HEK293 (cell line): ENCODE measurements around the gene COIL.
A peak's percentile ranks its signal among the peaks of the same experiment; 100 is the strongest.

Experiments
- GLI2 ChIP-seq: fragments of 450-650 bp; formaldehyde crosslinking; IDR thresholded peaks from 2 replicates; pipeline ENCODE4; 2017; ENCODE audit warnings: missing biosample characterization, missing genetic modification characterization, low read depth, borderline replicate concordance
- SP2 ChIP-seq: fragments of 450-650 bp; formaldehyde crosslinking; IDR thresholded peaks from 2 replicates; pipeline ENCODE4 v1.5.1; 2016; ENCODE audit warnings: missing biosample characterization, missing genetic modification characterization
- SP3 ChIP-seq: fragments of 450-650 bp; formaldehyde crosslinking; IDR thresholded peaks from 2 replicates; pipeline ENCODE4 v1.5.1; 2016; ENCODE audit warnings: missing biosample characterization, missing genetic modification characterization
- SP7 ChIP-seq: fragments of 450-650 bp; formaldehyde crosslinking; IDR thresholded peaks from 2 replicates; pipeline ENCODE4 v1.5.1; 2016; ENCODE audit warnings: missing biosample characterization, missing genetic modification characterization
- ZFP37 ChIP-seq: fragments of 450-650 bp; formaldehyde crosslinking; IDR thresholded peaks from 2 replicates; pipeline ENCODE4 v1.5.1; 2016; ENCODE audit warnings: missing biosample characterization, missing genetic modification characterization
- ZFP41 ChIP-seq: fragments of 450-650 bp; formaldehyde crosslinking; IDR thresholded peaks from 2 replicates; pipeline ENCODE4 v1.5.1; 2016; ENCODE audit warnings: missing biosample characterization, missing genetic modification characterization, borderline replicate concordance
- ZIC2 ChIP-seq: fragments of 450-650 bp; formaldehyde crosslinking; IDR thresholded peaks from 2 replicates; pipeline ENCODE4 v1.5.1; 2016; ENCODE audit warnings: missing biosample characterization, missing genetic modification characterization
- ZNF140 ChIP-seq: fragments of 450-650 bp; formaldehyde crosslinking; IDR thresholded peaks from 2 replicates; pipeline ENCODE4 v1.5.1; 2016; ENCODE audit warnings: missing biosample characterization, missing genetic modification characterization
- ZNF274 ChIP-seq, 2 experiments: fragments of 200-500 bp in 1 of 2; fragments of 450-650 bp in 1 of 2; sonication (Bioruptor generic) in 1 of 2; formaldehyde crosslinking in 1 of 2; IDR thresholded peaks; 2 replicates each; pipeline versions ENCODE4 v1.5.1 to v1.6.1; 2014 to 2016; ENCODE audit warnings: borderline replicate concordance in 1 of 2, inconsistent platforms in 1 of 2, low read length in 1 of 2, missing biosample characterization in 1 of 2, missing genetic modification characterization in 1 of 2
- ZNF302 ChIP-seq: fragments of 450-650 bp; formaldehyde crosslinking; IDR thresholded peaks from 2 replicates; pipeline ENCODE4 v1.5.1; 2016; ENCODE audit warnings: missing biosample characterization, missing genetic modification characterization, low read depth
- ZNF350 ChIP-seq: fragments of 450-650 bp; formaldehyde crosslinking; IDR thresholded peaks from 2 replicates; pipeline ENCODE4 v1.5.0; 2017; ENCODE audit warnings: missing biosample characterization, mild to moderate bottlenecking, missing genetic modification characterization
- ZNF416 ChIP-seq: fragments of 450-650 bp; formaldehyde crosslinking; IDR thresholded peaks from 2 replicates; pipeline ENCODE4 v1.5.1; 2016; ENCODE audit warnings: missing biosample characterization, missing genetic modification characterization
- ZNF658 ChIP-seq: fragments of 450-650 bp; formaldehyde crosslinking; IDR thresholded peaks from 2 replicates; pipeline ENCODE4; 2016; ENCODE audit warnings: missing biosample characterization, missing genetic modification characterization
- ZNF747 ChIP-seq: fragments of 450-650 bp; formaldehyde crosslinking; IDR thresholded peaks from 2 replicates; pipeline ENCODE4 v1.5.1; 2016; ENCODE audit warnings: missing biosample characterization, missing genetic modification characterization
- ZSCAN16 ChIP-seq: fragments of 450-650 bp; formaldehyde crosslinking; IDR thresholded peaks from 2 replicates; pipeline ENCODE4 v1.5.1; 2016; ENCODE audit warnings: missing biosample characterization, missing genetic modification characterization
- TF ChIP-seq, protein P1 (sequence below): fragments of 450-650 bp; formaldehyde crosslinking; IDR thresholded peaks from 2 replicates; pipeline ENCODE4 v1.5.1; 2017; ENCODE audit warnings: missing biosample characterization, mild to moderate bottlenecking, missing genetic modification characterization, moderate library complexity
- TF ChIP-seq, protein P2 (sequence below): fragments of 450-650 bp; formaldehyde crosslinking; IDR thresholded peaks from 2 replicates; pipeline ENCODE4 v1.5.1; 2016; ENCODE audit warnings: missing biosample characterization, missing genetic modification characterization
- TF ChIP-seq, protein P3 (sequence below): fragments of 450-650 bp; formaldehyde crosslinking; IDR thresholded peaks from 2 replicates; pipeline ENCODE4 v1.5.1; 2016; ENCODE audit warnings: missing biosample characterization, missing genetic modification characterization
- TF ChIP-seq, protein P4 (sequence below): fragments of 450-650 bp; formaldehyde crosslinking; IDR thresholded peaks from 2 replicates; pipeline ENCODE4 v1.5.1; 2016; ENCODE audit warnings: missing biosample characterization, missing genetic modification characterization
- TF ChIP-seq, protein P5 (sequence below): fragments of 450-650 bp; formaldehyde crosslinking; IDR thresholded peaks from 2 replicates; pipeline ENCODE4 v1.5.1; 2016; ENCODE audit warnings: missing biosample characterization, missing genetic modification characterization
- TF ChIP-seq, protein P6 (sequence below): fragments of 450-650 bp; formaldehyde crosslinking; IDR thresholded peaks from 2 replicates; pipeline ENCODE4 v1.5.1; 2016; ENCODE audit warnings: missing biosample characterization, missing genetic modification characterization, borderline replicate concordance

COIL gene

DNA sequence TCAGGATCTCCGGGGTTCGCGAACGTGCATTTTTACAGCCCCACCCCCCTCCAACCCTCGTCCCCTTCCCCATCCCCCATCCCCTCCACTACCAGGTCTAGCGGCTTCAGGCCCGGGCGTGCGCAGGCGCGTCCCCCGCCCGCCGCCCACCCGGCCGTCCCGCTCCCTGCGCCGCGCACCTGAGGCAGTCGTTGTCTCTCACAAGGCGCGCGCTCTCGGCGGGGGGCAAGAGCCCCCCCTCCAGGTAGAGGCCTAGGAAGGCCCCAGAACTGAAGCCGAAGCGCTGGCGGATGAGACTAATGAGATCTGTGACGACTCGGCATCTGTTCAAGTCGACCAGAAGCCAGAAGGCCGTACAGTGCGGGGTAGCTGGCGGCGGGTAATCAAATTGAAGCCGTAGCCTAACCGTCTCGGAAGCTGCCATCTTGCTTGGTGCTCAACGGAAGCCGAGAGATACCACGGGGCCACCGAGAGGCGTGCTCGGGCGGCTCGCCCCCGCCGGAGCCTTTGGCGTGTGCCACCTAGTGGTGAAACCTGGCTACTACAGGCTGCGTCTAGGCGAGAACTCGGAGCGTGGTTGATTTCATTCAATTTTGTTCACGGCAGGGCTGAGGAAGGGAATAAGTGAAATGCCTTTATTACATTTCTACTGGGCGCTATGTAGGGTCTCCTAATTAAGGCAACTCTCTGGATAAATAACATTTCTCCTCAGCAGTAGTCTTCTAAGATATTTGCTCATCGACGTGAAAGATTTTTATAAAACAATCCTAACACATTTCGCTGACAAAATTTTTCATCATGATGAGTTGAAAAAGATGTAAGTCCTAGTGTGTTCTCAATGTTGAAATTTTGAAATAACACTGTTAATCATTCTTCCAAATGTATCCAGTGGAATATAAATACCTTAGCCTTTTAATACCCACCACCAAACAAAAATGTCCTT, at the start of gene COIL (continued):
- TF ChIP-seq, protein P1, sequence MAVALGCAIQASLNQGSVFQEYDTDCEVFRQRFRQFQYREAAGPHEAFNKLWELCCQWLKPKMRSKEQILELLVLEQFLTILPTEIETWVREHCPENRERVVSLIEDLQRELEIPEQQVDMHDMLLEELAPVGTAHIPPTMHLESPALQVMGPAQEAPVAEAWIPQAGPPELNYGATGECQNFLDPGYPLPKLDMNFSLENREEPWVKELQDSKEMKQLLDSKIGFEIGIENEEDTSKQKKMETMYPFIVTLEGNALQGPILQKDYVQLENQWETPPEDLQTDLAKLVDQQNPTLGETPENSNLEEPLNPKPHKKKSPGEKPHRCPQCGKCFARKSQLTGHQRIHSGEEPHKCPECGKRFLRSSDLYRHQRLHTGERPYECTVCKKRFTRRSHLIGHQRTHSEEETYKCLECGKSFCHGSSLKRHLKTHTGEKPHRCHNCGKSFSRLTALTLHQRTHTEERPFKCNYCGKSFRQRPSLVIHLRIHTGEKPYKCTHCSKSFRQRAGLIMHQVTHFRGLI (tag by site-specific recombination), result no peak
- TF ChIP-seq GLI2 (tag by site-specific recombination), result no peak
- TF ChIP-seq ZSCAN16 (tag by site-specific recombination), result no peak
- TF ChIP-seq SP2, result peak; percentile 13; the same call in 1 of the 2 replicates
- TF ChIP-seq, protein P2, sequence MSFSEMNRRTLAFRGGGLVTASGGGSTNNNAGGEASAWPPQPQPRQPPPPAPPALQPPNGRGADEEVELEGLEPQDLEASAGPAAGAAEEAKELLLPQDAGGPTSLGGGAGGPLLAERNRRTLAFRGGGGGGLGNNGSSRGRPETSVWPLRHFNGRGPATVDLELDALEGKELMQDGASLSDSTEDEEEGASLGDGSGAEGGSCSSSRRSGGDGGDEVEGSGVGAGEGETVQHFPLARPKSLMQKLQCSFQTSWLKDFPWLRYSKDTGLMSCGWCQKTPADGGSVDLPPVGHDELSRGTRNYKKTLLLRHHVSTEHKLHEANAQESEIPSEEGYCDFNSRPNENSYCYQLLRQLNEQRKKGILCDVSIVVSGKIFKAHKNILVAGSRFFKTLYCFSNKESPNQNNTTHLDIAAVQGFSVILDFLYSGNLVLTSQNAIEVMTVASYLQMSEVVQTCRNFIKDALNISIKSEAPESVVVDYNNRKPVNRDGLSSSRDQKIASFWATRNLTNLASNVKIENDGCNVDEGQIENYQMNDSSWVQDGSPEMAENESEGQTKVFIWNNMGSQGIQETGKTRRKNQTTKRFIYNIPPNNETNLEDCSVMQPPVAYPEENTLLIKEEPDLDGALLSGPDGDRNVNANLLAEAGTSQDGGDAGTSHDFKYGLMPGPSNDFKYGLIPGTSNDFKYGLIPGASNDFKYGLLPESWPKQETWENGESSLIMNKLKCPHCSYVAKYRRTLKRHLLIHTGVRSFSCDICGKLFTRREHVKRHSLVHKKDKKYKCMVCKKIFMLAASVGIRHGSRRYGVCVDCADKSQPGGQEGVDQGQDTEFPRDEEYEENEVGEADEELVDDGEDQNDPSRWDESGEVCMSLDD (tag by site-specific recombination), result peak; percentile 54; the same call in 1 of the 2 replicates
- TF ChIP-seq ZNF747 (tag by site-specific recombination), result no peak
- peak; percentile 88 for TF ChIP-seq ZIC2 (tag by site-specific recombination)
- TF ChIP-seq, protein P3, sequence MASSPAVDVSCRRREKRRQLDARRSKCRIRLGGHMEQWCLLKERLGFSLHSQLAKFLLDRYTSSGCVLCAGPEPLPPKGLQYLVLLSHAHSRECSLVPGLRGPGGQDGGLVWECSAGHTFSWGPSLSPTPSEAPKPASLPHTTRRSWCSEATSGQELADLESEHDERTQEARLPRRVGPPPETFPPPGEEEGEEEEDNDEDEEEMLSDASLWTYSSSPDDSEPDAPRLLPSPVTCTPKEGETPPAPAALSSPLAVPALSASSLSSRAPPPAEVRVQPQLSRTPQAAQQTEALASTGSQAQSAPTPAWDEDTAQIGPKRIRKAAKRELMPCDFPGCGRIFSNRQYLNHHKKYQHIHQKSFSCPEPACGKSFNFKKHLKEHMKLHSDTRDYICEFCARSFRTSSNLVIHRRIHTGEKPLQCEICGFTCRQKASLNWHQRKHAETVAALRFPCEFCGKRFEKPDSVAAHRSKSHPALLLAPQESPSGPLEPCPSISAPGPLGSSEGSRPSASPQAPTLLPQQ (tag by site-specific recombination), result peak; percentile 74
- TF ChIP-seq ZFP41 (tag by site-specific recombination), result no peak
- TF ChIP-seq ZFP37 (tag by site-specific recombination), result peak; percentile 84
- TF ChIP-seq, protein P4, sequence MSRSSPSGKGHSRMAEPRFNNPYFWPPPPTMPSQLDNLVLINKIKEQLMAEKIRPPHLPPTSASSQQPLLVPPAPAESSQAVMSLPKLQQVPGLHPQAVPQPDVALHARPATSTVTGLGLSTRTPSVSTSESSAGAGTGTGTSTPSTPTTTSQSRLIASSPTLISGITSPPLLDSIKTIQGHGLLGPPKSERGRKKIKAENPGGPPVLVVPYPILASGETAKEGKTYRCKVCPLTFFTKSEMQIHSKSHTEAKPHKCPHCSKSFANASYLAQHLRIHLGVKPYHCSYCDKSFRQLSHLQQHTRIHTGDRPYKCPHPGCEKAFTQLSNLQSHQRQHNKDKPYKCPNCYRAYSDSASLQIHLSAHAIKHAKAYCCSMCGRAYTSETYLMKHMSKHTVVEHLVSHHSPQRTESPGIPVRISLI (tag by site-specific recombination), result no peak
- TF ChIP-seq ZNF658 (tag by site-specific recombination), result no peak
- TF ChIP-seq, protein P5, sequence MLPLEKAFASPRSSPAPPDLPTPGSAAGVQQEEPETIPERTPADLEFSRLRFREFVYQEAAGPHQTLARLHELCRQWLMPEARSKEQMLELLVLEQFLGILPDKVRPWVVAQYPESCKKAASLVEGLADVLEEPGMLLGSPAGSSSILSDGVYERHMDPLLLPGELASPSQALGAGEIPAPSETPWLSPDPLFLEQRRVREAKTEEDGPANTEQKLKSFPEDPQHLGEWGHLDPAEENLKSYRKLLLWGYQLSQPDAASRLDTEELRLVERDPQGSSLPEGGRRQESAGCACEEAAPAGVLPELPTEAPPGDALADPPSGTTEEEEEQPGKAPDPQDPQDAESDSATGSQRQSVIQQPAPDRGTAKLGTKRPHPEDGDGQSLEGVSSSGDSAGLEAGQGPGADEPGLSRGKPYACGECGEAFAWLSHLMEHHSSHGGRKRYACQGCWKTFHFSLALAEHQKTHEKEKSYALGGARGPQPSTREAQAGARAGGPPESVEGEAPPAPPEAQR (tag by site-specific recombination), result 0 out of 2 replicates have a peak, but pooled peaks have one; percentile 23
- TF ChIP-seq ZNF350 (tag by site-specific recombination), result no peak
- TF ChIP-seq ZNF302, result no peak
- no peak for TF ChIP-seq ZNF274 (IDR thresholded peaks at IDR 0.05; ENCODE audit: low read length)
- TF ChIP-seq ZNF274 (tag by site-specific recombination; IDR thresholded peaks at IDR 0.05; ENCODE audit: borderline replicate concordance), result no peak
- no peak for TF ChIP-seq ZNF416 (tag by site-specific recombination)
- TF ChIP-seq, protein P6, sequence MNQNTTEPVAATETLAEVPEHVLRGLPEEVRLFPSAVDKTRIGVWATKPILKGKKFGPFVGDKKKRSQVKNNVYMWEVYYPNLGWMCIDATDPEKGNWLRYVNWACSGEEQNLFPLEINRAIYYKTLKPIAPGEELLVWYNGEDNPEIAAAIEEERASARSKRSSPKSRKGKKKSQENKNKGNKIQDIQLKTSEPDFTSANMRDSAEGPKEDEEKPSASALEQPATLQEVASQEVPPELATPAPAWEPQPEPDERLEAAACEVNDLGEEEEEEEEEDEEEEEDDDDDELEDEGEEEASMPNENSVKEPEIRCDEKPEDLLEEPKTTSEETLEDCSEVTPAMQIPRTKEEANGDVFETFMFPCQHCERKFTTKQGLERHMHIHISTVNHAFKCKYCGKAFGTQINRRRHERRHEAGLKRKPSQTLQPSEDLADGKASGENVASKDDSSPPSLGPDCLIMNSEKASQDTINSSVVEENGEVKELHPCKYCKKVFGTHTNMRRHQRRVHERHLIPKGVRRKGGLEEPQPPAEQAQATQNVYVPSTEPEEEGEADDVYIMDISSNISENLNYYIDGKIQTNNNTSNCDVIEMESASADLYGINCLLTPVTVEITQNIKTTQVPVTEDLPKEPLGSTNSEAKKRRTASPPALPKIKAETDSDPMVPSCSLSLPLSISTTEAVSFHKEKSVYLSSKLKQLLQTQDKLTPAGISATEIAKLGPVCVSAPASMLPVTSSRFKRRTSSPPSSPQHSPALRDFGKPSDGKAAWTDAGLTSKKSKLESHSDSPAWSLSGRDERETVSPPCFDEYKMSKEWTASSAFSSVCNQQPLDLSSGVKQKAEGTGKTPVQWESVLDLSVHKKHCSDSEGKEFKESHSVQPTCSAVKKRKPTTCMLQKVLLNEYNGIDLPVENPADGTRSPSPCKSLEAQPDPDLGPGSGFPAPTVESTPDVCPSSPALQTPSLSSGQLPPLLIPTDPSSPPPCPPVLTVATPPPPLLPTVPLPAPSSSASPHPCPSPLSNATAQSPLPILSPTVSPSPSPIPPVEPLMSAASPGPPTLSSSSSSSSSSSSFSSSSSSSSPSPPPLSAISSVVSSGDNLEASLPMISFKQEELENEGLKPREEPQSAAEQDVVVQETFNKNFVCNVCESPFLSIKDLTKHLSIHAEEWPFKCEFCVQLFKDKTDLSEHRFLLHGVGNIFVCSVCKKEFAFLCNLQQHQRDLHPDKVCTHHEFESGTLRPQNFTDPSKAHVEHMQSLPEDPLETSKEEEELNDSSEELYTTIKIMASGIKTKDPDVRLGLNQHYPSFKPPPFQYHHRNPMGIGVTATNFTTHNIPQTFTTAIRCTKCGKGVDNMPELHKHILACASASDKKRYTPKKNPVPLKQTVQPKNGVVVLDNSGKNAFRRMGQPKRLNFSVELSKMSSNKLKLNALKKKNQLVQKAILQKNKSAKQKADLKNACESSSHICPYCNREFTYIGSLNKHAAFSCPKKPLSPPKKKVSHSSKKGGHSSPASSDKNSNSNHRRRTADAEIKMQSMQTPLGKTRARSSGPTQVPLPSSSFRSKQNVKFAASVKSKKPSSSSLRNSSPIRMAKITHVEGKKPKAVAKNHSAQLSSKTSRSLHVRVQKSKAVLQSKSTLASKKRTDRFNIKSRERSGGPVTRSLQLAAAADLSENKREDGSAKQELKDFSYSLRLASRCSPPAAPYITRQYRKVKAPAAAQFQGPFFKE (tag by site-specific recombination), result no peak
- TF ChIP-seq ZNF140 (tag by site-specific recombination), result no peak
- peak; percentile 72 for TF ChIP-seq SP7 (tag by site-specific recombination)
- TF ChIP-seq SP3 (tag by site-specific recombination), result peak; percentile 59
